Activated naive CD4-positive, alpha-beta T cell treated with anti-CD3 and anti-CD28 coated beads for 36 hours (primary cell): ENCODE data around the gene SYPL1. TPM values are rescaled to one million over a fixed set of nuclear protein-coding genes. Genes with fewer than 3 reads are reported as not detected.

Source experiments
- CTCF ChIA-PET: fragments of 350-600 bp; sonication (Branson Sonifier 250); formaldehyde crosslinking; loops from one replicate; lab custom pipeline; 2021; ENCODE audit warnings: antibody characterized with exemption; lab: Charles Lee
- DNase-seq: peaks from one replicate; pipeline ENCODE4 v3.0.0-alpha.2; 2020
- H3K27ac Mint-ChIP-seq: one replicate; pipeline ENCODE4 v1.8.0; 2021; ENCODE audit warnings: mild to moderate bottlenecking, mixed read lengths
- H3K27me3 Mint-ChIP-seq: one replicate; pipeline ENCODE4 v1.8.0; 2021; ENCODE audit warnings: low read depth, mixed read lengths
- H3K36me3 Mint-ChIP-seq: one replicate; pipeline ENCODE4 v1.8.0; 2021; ENCODE audit warnings: low read depth, mixed read lengths
- H3K4me1 Mint-ChIP-seq: one replicate; pipeline ENCODE4 v1.8.0; 2021; ENCODE audit warnings: low read depth, mixed read lengths
- H3K4me3 Mint-ChIP-seq: one replicate; pipeline ENCODE4 v1.8.0; 2021; ENCODE audit warnings: mild to moderate bottlenecking, moderate library complexity, mixed read lengths
- H3K9me3 Mint-ChIP-seq: one replicate; pipeline ENCODE4 v1.8.0; 2021; ENCODE audit warnings: mixed read lengths
- intact Hi-C: fragments of 100-400 bp; cut with micrococcal nuclease; formaldehyde crosslinking; loops from one replicate; pipeline ENCODE4 v1.15.1; 2023
- total RNA-seq, 2 experiments: library from RNA; stranded (reverse); gene quantifications; one replicate each; pipeline ENCODE4 v1.2.3, GENCODE V29; 2021

The SYPL1 gene
- total RNA-seq, 2 experiments from 2014 or later = 24.7 to 26.6 TPM

GRCh38 chr7:106054971-106055532, 57.1 kb downstream of the SYPL1 start:
- no peaks in the 10 kb centered on the region for H3K9me3 Mint-ChIP-seq
- CTCF ChIA-PET = interaction anchor here (1.8 to 8.2 kb wide), 4 partner anchors 13 to 112 kb away, joined by 6 to 185 read pairs (median 36); no protein-coding TSS in a partner anchor
- H3K36me3 Mint-ChIP-seq = no peaks in the 10 kb centered on the region
- DNase-seq = no peak
- intact Hi-C loops = loop anchor here (10.0 kb wide), 1 partner anchor 410 kb away; no protein-coding TSS in a partner anchor
- no peak overlapping the region for H3K4me3 Mint-ChIP-seq
- no peak overlapping the region for H3K27ac Mint-ChIP-seq
- no peaks in the 10 kb centered on the region for H3K27me3 Mint-ChIP-seq
- H3K4me1 Mint-ChIP-seq = peaks cover 16% of the 10 kb centered on the region

- CTCF ChIA-PET = interaction anchor here (5.4 to 8.2 kb wide), 2 partner anchors 99 to 112 kb away, joined by 64 to 185 read pairs; no protein-coding TSS in a partner anchor
- Mint-ChIP-seq H3K27me3 (no peaks in the 10 kb centered on the region), H3K36me3 (no peaks in the 10 kb centered on the region), H3K4me1 (peaks cover 16% of the 10 kb centered on the region), H3K4me3 (no peak overlapping the region), H3K9me3 (no peaks in the 10 kb centered on the region), H3K27ac (no peak overlapping the region)
- no peak for DNase-seq
- intact Hi-C loops = loop anchor here (10.0 kb wide), 1 partner anchor 410 kb away; no protein-coding TSS in a partner anchor
Observed at GRCh38 chr7:106054156-106054910, 57.8 kb downstream of the SYPL1 start.

GRCh38 chr7:106053109-106053508, 59.0 kb downstream of the SYPL1 start:
- H3K4me3 Mint-ChIP-seq = no peak overlapping the region
- no peak overlapping the region for H3K27ac Mint-ChIP-seq
- H3K4me1 Mint-ChIP-seq = peaks cover 12% of the 10 kb centered on the region
- no peaks in the 10 kb centered on the region for H3K36me3 Mint-ChIP-seq
- no peaks in the 10 kb centered on the region for H3K27me3 Mint-ChIP-seq
- CTCF ChIA-PET = interaction anchor here (0.7 kb wide), 1 partner anchor 105 kb away, joined by 3 read pairs; no protein-coding TSS in a partner anchor
- intact Hi-C loops = loop anchor here (10.0 kb wide), 1 partner anchor 412 kb away; no protein-coding TSS in a partner anchor
- no peaks in the 10 kb centered on the region for H3K9me3 Mint-ChIP-seq
- no peak for DNase-seq

DNA sequence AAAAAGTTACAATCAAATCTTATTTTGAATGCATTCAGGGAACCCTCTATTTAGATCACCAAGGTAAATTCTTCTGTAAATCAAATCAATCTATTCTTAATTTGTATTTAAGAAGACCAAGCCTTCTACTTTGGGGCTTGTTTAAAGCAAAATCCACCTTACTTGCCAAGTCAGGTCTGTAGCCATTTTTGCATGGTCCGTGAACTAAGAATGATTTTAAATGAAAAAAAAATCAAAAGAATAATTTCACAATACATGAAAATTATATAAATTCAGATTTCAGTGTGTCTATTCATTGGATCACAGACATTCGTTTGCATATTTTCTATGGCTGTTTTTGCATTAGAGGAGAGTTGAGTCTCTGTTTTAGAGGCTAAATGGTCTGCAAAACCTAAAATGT, 59.4 kb downstream of the SYPL1 start:
- intact Hi-C loops = loop anchor here (10.0 kb wide), 1 partner anchor 412 kb away; no protein-coding TSS in a partner anchor
- Mint-ChIP-seq H3K4me1 (peaks cover 8% of the 10 kb centered on the region), H3K36me3 (no peaks in the 10 kb centered on the region), H3K27ac (no peak overlapping the region), H3K27me3 (no peaks in the 10 kb centered on the region), H3K9me3 (no peaks in the 10 kb centered on the region), H3K4me3 (no peak overlapping the region)
- CTCF ChIA-PET = interaction anchor here (0.7 kb wide), 1 partner anchor 105 kb away, joined by 3 read pairs; no protein-coding TSS in a partner anchor
- no peak for DNase-seq

DNA sequence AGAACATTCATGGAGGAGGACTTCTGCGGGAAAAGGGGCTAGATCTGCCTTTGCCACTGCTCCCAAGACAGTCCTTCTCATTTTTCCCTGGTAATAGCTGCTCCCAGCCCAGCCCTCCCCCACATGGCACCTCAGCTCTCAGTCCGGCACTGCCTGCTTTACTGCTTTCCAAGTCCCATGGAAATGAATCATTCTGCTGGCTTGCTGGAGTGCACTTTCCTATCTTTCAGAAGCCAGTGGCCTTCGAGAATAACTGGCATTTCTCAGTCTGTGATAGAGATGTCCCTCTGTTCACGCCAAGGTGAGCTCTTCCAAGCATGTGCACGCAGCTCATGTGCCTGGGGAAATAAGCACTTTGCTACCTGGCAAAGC, 61.4 kb downstream of the SYPL1 start:
- Mint-ChIP-seq H3K27me3 (no peaks in the 10 kb centered on the region), H3K9me3 (no peaks in the 10 kb centered on the region), H3K27ac (no peak overlapping the region), H3K36me3 (no peaks in the 10 kb centered on the region), H3K4me3 (no peak overlapping the region), H3K4me1 (no peaks in the 10 kb centered on the region)
- intact Hi-C loops = loop anchor here (10.0 kb wide), 1 partner anchor 414 kb away; no protein-coding TSS in a partner anchor
- no peak for DNase-seq
- CTCF ChIA-PET = interaction anchor here (0.9 to 2.6 kb wide), 3 partner anchors 8 to 103 kb away, joined by 3 to 15 read pairs (median 4); no protein-coding TSS in a partner anchor

DNA sequence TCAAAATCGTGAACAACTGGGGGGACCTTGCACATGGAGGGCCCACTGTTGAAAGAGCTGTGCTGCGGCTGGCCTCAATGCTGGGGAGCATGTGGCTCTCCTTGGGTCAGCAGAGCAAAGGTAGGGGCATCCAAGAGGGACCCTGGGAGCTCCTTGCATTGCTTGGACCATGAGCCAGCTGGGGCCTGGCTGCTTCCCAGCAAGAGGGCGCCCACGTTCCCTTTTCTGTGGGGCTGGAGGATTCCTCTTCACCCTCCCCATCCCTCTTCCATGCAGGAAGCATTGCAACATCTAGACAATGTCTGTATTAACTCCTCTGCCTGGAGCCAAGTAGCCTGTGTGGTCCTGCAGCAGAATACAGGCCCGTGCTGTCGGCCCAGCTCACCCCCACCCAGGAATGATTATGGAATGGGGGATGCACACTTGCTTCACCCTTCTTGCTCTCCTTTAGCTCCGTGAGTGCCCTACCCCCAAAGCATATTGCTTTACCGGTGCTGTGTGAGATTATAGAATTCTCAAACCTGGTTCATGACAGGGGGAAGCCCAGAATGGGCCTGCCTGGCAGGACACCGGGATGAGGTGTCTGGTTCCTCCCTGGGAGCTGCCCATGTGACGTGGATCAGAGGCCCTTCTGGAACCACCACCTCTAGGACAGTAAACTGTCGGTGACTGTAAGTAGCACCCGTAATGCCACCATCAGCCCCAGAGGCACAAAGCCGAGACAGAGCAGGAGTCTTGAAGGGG, 61.9 kb downstream of the SYPL1 start:
- DNase-seq = no peak
- H3K4me1 Mint-ChIP-seq = no peaks in the 10 kb centered on the region
- H3K27ac Mint-ChIP-seq = no peak overlapping the region
- CTCF ChIA-PET = interaction anchor here (0.6 to 2.6 kb wide), 4 partner anchors 8 to 395 kb away, joined by 3 to 15 read pairs (median 4); no protein-coding TSS in a partner anchor
- H3K27me3 Mint-ChIP-seq = no peaks in the 10 kb centered on the region
- no peaks in the 10 kb centered on the region for H3K9me3 Mint-ChIP-seq
- H3K36me3 Mint-ChIP-seq = no peaks in the 10 kb centered on the region
- H3K4me3 Mint-ChIP-seq = no peak overlapping the region
- intact Hi-C loops = loop anchor here (10.0 kb wide), 1 partner anchor 415 kb away; no protein-coding TSS in a partner anchor

- H3K4me1 Mint-ChIP-seq = no peaks in the 10 kb centered on the region
- no peak for DNase-seq
- no peak overlapping the region for H3K4me3 Mint-ChIP-seq
- H3K27me3 Mint-ChIP-seq = no peaks in the 10 kb centered on the region
- H3K9me3 Mint-ChIP-seq = no peaks in the 10 kb centered on the region
- intact Hi-C loops = no loop called here
- CTCF ChIA-PET = no interaction called here
- H3K36me3 Mint-ChIP-seq = no peaks in the 10 kb centered on the region
- H3K27ac Mint-ChIP-seq = no peak overlapping the region
Observed at GRCh38 chr7:106049139-106049752, 62.9 kb downstream of the SYPL1 start.

GRCh38 chr7:106048706-106049020, 63.4 kb downstream of the SYPL1 start:
- Mint-ChIP-seq H3K9me3 (no peaks in the 10 kb centered on the region), H3K36me3 (no peaks in the 10 kb centered on the region), H3K4me3 (no peak overlapping the region), H3K27ac (no peak overlapping the region), H3K27me3 (no peaks in the 10 kb centered on the region), H3K4me1 (no peaks in the 10 kb centered on the region)
- intact Hi-C loops = no loop called here
- DNase-seq = no peak
- CTCF ChIA-PET = interaction anchor here (0.9 kb wide), 1 partner anchor 117 kb away, joined by 3 read pairs; no protein-coding TSS in a partner anchor

DNA sequence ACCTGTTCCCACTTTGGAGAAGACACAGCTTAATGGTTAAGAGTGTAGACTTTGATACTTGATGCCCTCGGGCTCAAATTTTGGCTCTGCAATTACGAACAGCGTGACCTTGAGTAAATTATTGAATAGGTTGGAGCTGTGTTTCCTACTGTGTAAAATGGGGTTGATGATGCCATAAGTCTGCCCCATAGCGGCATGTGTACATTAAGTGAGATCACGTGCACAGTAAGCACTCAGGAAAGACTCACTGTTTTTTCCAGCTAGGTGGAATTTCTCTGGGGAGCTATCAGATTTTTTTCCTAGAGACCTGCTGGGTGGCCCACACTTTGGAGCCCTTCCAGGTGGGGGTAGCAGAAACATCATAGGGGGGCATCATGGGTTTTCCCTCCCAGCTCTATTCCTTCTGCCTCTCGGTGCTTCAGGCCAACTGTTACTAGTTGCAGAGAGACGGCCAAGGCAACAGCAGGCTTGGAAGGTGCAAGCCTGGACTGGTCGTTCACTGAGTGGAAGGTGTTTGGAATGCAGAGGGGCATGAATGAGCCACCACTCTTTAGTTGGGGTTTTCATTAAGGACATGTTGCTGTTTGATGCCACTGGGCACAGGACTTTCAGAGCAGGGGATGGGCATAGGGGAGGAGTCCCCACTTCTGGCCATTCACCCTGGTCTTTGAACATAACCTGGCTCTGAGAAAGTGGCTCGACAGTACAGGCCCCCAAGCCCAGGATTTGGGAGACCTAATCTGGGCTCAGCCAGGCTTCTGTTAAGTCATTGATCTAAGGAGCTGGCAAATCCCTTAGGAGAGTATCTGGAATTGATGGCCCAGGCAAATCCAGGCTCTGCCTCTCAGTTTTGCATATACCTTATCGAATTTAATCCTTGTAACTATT, 64.0 kb downstream of the SYPL1 start:
- no peaks in the 10 kb centered on the region for H3K9me3 Mint-ChIP-seq
- DNase-seq = no peak
- H3K27ac Mint-ChIP-seq = no peak overlapping the region
- intact Hi-C loops = no loop called here
- no peaks in the 10 kb centered on the region for H3K27me3 Mint-ChIP-seq
- H3K36me3 Mint-ChIP-seq = no peaks in the 10 kb centered on the region
- CTCF ChIA-PET = interaction anchor here (0.9 to 1.9 kb wide), 4 partner anchors 9 to 288 kb away, joined by 3 to 8 read pairs (median 4); no protein-coding TSS in a partner anchor
- H3K4me1 Mint-ChIP-seq = no peaks in the 10 kb centered on the region
- H3K4me3 Mint-ChIP-seq = no peak overlapping the region

DNA sequence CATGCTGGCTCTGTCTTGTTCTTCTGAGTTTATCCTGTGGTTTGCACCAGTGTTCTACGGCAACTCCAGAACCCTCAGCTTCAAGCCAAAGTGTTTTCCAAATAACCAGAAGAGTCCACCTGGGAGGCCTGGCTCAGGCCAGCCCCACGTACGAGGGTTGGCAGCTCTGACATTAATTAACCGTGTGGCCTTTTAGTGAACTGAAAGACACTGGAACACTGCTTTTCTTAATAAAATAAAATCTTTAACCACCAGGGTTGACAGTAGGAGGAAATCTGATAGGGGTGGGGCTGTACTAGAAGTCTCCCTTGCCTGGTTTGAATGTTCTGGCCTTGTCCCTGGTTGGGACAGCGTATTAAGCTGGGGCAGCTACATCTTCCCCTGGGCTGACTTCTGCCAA, 64.9 kb downstream of the SYPL1 start:
- Mint-ChIP-seq H3K9me3 (no peaks in the 10 kb centered on the region), H3K27ac (no peak overlapping the region), H3K4me3 (no peak overlapping the region), H3K36me3 (no peaks in the 10 kb centered on the region), H3K27me3 (peaks cover 2% of the 10 kb centered on the region), H3K4me1 (peaks cover 6% of the 10 kb centered on the region)
- no peak for DNase-seq
- intact Hi-C loops = no loop called here
- CTCF ChIA-PET = interaction anchor here (0.6 to 1.9 kb wide), 6 partner anchors 10 to 444 kb away, joined by 3 to 8 read pairs (median 4); no protein-coding TSS in a partner anchor

DNA sequence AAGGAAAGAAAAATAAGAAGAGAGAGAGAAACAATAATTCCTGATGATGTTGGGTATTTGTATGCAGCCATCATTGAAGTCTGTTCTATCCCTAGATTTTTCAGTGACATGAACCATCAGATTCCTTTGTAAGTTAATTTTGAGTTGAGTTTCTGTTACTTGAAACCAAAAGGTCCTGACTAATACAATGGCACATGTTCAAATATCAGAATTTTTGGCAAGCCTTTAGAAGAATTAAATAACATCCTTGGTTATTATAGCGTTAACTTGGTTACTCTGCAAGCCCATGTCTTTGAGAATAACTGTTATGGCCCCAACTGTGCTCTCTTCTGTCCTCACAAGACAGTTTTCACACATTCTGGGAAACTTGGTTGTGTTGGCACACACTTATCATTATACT, 66.5 kb downstream of the SYPL1 start:
- intact Hi-C loops = no loop called here
- Mint-ChIP-seq H3K4me1 (peaks cover 20% of the 10 kb centered on the region), H3K36me3 (no peaks in the 10 kb centered on the region), H3K27me3 (peaks cover 2% of the 10 kb centered on the region), H3K27ac (no peak overlapping the region), H3K9me3 (no peaks in the 10 kb centered on the region), H3K4me3 (no peak overlapping the region)
- no peak for DNase-seq
- CTCF ChIA-PET = interaction anchor here (0.6 to 2.9 kb wide), 4 partner anchors 35 to 392 kb away, joined by 3 to 15 read pairs (median 6); no protein-coding TSS in a partner anchor
